K562 (cell line): Measurements from ENCODE around the gene B4GALNT2. TPM values are rescaled to one million over a fixed set of nuclear protein-coding genes. Genes with fewer than 3 reads are reported as not detected.

ENCODE experiments used
- ARNT ChIP-seq, 2 experiments: fragments of 450-650 bp; IDR thresholded peaks; 2 replicates each; pipeline ENCODE4 v1.6.1; 2016; ENCODE audit warnings: mild to moderate bottlenecking in 1 of 2
- BHLHE40 ChIP-seq: IDR thresholded peaks from 2 replicates; pipeline ENCODE4 v1.6.1; 2011; ENCODE audit warnings: low read length, improper control_type of control experiment
- DEAF1 ChIP-seq: fragments of 450-650 bp; formaldehyde crosslinking; IDR thresholded peaks from 2 replicates; pipeline ENCODE4 v1.4.0; 2020; ENCODE audit warnings: mild to moderate bottlenecking, moderate library complexity
- DPF2 ChIP-seq: fragments of 450-650 bp; IDR thresholded peaks from 2 replicates; pipeline ENCODE4 v1.6.1; 2016
- GATA2 ChIP-seq: sonication (generic); formaldehyde crosslinking; IDR thresholded peaks from 2 replicates; pipeline ENCODE4 v1.4.0; 2020; ENCODE audit warnings: mild to moderate bottlenecking, missing genetic modification reagents
- LARP7 ChIP-seq: fragments of 450-650 bp; IDR thresholded peaks from 2 replicates; pipeline ENCODE4 v1.6.1; 2016
- MTA1 ChIP-seq: fragments of 450-650 bp; IDR thresholded peaks from 2 replicates; pipeline ENCODE4 v1.6.1; 2017; ENCODE audit warnings: borderline replicate concordance
- NR2C1 ChIP-seq, 2 experiments: fragments of 450-650 bp; IDR thresholded peaks; 2 replicates each; pipeline ENCODE4 v1.6.1; 2017; ENCODE audit warnings: mild to moderate bottlenecking in 2 of 2, antibody characterized with exemption in 1 of 2, inconsistent platforms in 1 of 2, missing compliant biosample characterization in 1 of 2, missing genetic modification characterization in 1 of 2
- RERE ChIP-seq: sonication (generic); formaldehyde crosslinking; IDR thresholded peaks from 2 replicates; pipeline ENCODE4 v1.8.0; 2023; ENCODE audit warnings: missing genetic modification reagents, mild to moderate bottlenecking, borderline replicate concordance
- RNF219 ChIP-seq: fragments of 250-450 bp; sonication (Bioruptor Pico); IDR thresholded peaks from 2 replicates; pipeline ENCODE4 v1.5.0; 2022; ENCODE audit warnings: mild to moderate bottlenecking
- ZBTB11 ChIP-seq, 3 experiments: fragments of 200-800 bp in 1 of 3; fragments of 250-450 bp in 1 of 3; fragments of 450-650 bp in 1 of 3; sonication (Bioruptor Pico) in 1 of 3; sonication (Bioruptor generic) in 1 of 3; formaldehyde crosslinking in 1 of 3; IDR thresholded peaks; 2 replicates each; pipeline versions ENCODE4 v1.6.1 to v1.8.0; 2016 to 2022; ENCODE audit warnings: mild to moderate bottlenecking in 2 of 3, missing genetic modification characterization in 2 of 3, missing compliant biosample characterization in 1 of 3, moderate library complexity in 1 of 3
- ZNF584 ChIP-seq: fragments of 200-800 bp; sonication (Bioruptor generic); IDR thresholded peaks from 2 replicates; pipeline ENCODE4 v1.6.1; 2016; ENCODE audit warnings: low read depth, mild to moderate bottlenecking, missing genetic modification characterization, missing compliant biosample characterization
- ZNF699 ChIP-seq: fragments of 250-450 bp; sonication (Bioruptor Pico); IDR thresholded peaks from 2 replicates; pipeline ENCODE4 v1.8.0; 2021; ENCODE audit warnings: mild to moderate bottlenecking, moderate library complexity; ENCODE audit not compliant: insufficient replicate concordance
- polyA plus RNA-seq, 8 experiments: library from polyadenylated mRNA; depleted of rRNA in 4 of 8; stranded (reverse) in 5 of 8; unstranded in 3 of 8; fragments of >200 nt; fragmentation: Nextera tagmentation in 2 of 8; fragmentation: Illumina TruSeq in 1 of 8; extraction: Ambion mirVana in 2 of 8; extraction: Trizol in 1 of 8; gene quantifications; 2 replicates each; pipeline versions ENCODE4 v1.2.1 to v1.2.3, GENCODE V29; 2011 to 2014; ENCODE audit warnings: inconsistent platforms in 1 of 8, missing spikeins in 1 of 8
- total RNA-seq, 7 experiments: library from RNA; depleted of rRNA in 6 of 7; stranded (reverse); fragments of >200 nt in 6 of 7; fragmentation: Illumina TruSeq in 2 of 7; extraction: Trizol in 2 of 7; gene quantifications; 2 replicates each; pipeline versions ENCODE4 v1.2.1 to v1.2.3, GENCODE V29; 2011 to 2021; ENCODE audit warnings: low replicate concordance in 1 of 7

B4GALNT2 gene
- total and polyA plus RNA-seq, 9 of the 15 experiments (the other 6 are each of a cell fraction or from before 2014, with no cell fraction given) = not detected

GRCh38 chr17:49193513-49194296, 61.1 kb downstream of the B4GALNT2 start (continued):
- TF ChIP-seq RERE (no peak), ZBTB11 (CRISPR knock-in tag; IDR thresholded peaks at IDR 0.05) (0 out of 6 replicates have a peak, but pooled peaks of 1 of the 3 experiments have one; percentile 20), MTA1 (0 out of 2 replicates have a peak, but pooled peaks have one; percentile 62), RNF219 (CRISPR knock-in tag) (no peak), LARP7 (peak; percentile 92), BHLHE40 (peak; percentile 89), DEAF1 (CRISPR knock-in tag) (no peak), NR2C1 (IDR thresholded peaks at IDR 0.05) (peak; percentile 29; the same call in 1 of the 2 replicates), NR2C1 (tag; IDR thresholded peaks at IDR 0.05) (no peak), DPF2 (peak; percentile 76; the same call in 1 of the 2 replicates), ARNT (IDR thresholded peaks at IDR 0.05) (peak; percentile 16 to 71; a peak in 2 of 4 replicates), ZNF699 (CRISPR knock-in tag) (no peak), ZNF584 (CRISPR knock-in tag) (no peak), GATA2 (CRISPR knock-in tag) (no peak)
